HG02885 (cell line): Measurements from ENCODE around the gene PDXK.
"Not testable (repeated sequence)": the region's sequence is repeated elsewhere in the genome, so short reads cannot be mapped to it uniquely, and the experiment has no call there.

ENCODE experiments used
- ATAC-seq: cut with Tn5 transposase; IDR thresholded peaks from one replicate; pipeline ENCODE4 v1.9.1; 2021; ENCODE audit warnings: mild to moderate bottlenecking; ENCODE audit not compliant: unreplicated experiment, poor library complexity

The PDXK gene

GRCh38 chr21:43718872-43719747, at the start of gene PDXK:
TSS of gene PDXK (plus strand) at chr21:43719129. CDS start at chr21:43719295, 166 bp downstream.
- peak; percentile 67 for ATAC-seq

GRCh38 chr21:43669828-43670605, 48.9 kb upstream of the PDXK start:
- no peak for ATAC-seq

- ATAC-seq, result no peak
Observed at GRCh38 chr21:43675871-43676270, 43.1 kb upstream of the PDXK start.

- no peak for ATAC-seq
Observed at GRCh38 chr21:43676391-43676790, 42.5 kb upstream of the PDXK start.

GRCh38 chr21:43679951-43680350, 39.0 kb upstream of the PDXK start:
- no peak for ATAC-seq

GRCh38 chr21:43680421-43680820, 38.5 kb upstream of the PDXK start:
- not testable (repeated sequence) for ATAC-seq

GRCh38 chr21:43681650-43682049, 37.3 kb upstream of the PDXK start:
- ATAC-seq, result no peak

GRCh38 chr21:43684424-43684823, 34.5 kb upstream of the PDXK start:
- ATAC-seq, result no peak

GRCh38 chr21:43686811-43687565, 31.9 kb upstream of the PDXK start:
- ATAC-seq, result no peak

GRCh38 chr21:43687566-43688399, 31.1 kb upstream of the PDXK start:
- ATAC-seq, result no peak

- ATAC-seq, result no peak
Observed at GRCh38 chr21:43688906-43689305, 30.0 kb upstream of the PDXK start.

GRCh38 chr21:43689556-43690337, 29.2 kb upstream of the PDXK start:
- no peak for ATAC-seq

- ATAC-seq, result no peak
Observed at GRCh38 chr21:43690346-43690745, 28.6 kb upstream of the PDXK start.

GRCh38 chr21:43691086-43691795, 27.7 kb upstream of the PDXK start:
- no peak for ATAC-seq

GRCh38 chr21:43691801-43692200, 27.1 kb upstream of the PDXK start:
- ATAC-seq, result no peak

- ATAC-seq, result no peak
Observed at GRCh38 chr21:43692949-43693348, 26.0 kb upstream of the PDXK start.

- ATAC-seq, result no peak
Observed at GRCh38 chr21:43693981-43694380, 24.9 kb upstream of the PDXK start.

- no peak for ATAC-seq
Observed at GRCh38 chr21:43694437-43695079, 24.4 kb upstream of the PDXK start.
